GM21723 (cell line): ENCODE results near the gene C14orf119.

Source experiments
- ATAC-seq: cut with Tn5 transposase; IDR thresholded peaks from one replicate; pipeline ENCODE4 v1.9.1; 2021; ENCODE audit warnings: mild to moderate bottlenecking, moderate library complexity; ENCODE audit not compliant: unreplicated experiment

Gene C14orf119

DNA sequence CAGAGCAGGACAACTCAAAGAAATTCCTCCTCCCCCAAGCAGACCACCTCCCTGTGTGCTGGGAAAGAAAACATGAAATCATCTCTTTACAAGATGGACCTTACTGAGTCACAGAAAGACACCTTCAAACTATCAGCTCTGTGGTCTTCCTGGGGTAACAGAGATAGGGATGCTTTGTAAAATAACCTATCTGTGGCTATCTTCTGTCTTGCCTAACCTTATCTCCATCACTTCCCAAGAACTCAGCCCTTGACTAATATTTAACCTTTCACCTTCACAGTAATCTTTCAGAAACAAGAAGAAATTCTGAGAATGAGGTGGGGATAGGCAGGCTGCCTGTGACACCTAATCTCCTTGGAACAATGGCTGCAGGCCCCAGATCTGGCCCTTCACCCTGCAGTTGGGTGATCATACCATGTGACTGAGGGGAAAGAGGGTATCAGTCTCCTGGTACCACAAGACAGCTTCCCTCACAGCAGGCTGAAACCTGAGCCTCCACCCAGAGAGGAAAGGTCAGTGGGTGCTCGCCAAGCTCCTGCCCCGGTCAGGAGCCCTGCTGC is 51.1 kb downstream of the C14orf119 start:
- ATAC-seq: no peak

DNA sequence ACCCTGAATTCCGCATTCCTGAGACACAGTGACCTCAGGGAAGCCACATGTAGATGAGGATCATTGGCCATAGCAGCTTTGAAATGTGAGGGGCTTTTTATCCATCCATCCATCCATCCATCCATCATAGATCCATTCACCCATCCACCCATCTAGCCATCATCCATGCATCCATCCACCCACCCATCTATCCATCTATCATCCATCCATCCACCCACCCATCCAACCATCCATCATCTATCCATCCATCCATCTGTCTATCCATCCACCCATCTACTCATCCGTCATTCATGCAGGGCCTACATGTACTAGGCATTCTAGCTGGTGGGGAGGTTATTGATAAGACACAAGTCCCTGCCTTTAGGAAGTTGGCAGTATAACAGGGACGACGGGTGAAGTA is 51.7 kb downstream of the C14orf119 start:
- no peak for ATAC-seq

DNA sequence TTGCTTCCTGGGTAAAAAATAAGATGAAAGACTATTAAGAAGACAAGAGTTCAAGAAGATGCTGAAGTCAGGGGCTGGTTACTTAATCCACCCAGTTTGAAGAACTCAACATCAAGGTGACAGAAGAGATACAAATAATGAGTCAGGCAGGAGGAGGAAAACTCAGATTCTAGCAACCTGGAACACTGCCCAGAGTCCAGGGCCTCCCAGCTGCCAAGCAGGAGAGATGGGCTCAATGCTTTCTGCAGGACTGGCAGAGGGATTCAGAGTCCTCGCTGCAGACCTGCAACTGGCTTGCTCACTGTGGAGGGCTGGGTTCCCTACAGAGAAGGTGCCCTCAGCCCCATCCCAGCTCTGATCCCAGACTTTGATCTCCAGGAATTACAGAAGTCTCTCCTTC is 52.4 kb downstream of the C14orf119 start:
- ATAC-seq: no peak

DNA sequence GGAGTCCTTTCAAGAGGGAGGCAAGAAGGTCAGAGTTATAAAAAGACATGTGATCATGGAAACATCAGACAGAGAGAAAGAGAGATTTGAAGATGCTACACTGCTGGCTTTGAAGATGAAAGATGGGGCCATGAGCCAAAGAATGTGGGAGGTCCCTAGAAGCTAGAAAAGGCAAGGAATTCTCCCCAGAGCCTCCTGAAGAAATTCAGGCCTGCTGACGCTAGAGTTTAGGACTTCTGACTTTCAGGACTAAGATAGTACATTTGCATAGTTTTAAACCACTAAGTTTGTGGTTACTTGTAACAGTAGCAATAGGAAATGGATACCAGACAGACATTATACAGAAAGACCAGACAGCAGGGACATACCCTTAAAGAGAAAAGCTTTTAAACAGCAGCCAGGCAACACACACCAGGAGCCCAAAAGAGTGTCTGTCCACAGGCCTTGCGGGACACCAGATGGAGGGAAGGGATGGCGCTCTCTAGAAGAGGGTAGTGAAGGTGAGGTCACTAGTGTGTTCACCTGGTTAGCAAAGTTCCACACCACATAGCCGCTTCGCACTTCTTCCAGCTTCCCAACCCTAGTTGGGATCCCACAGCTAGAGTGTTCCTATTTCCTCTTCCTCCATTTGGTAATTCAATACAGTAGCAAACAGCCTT is 53.4 kb downstream of the C14orf119 start:
- ATAC-seq: no peak

DNA sequence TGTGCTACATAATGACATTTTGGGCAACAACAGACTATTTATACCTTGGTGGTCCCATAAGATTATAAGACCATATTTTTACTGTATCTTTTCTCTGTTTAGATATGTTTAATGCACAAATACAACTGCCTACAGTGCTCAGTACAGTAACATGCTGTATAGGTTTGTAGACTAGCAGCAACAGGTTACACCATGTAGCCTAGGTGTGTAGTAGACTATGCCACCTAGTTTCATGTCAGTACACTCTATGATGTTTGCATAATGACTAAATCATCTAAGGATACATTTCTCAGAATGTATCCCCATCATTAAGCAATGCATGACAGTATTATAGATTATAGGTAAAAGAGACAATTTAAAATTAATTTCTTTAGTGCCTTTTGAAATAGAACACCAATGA is 54.4 kb downstream of the C14orf119 start:
- no peak for ATAC-seq
